ENCODE results near the gene BCAP31. TPM values are rescaled to one million over a fixed set of nuclear protein-coding genes. Genes with fewer than 3 reads are reported as not detected.
"Not testable (repeated sequence)": the region's sequence is repeated elsewhere in the genome, so short reads cannot be mapped to it uniquely, and the experiment has no call there.

BCAP31 gene
- total RNA-seq, 1 experiment from 2014 or later, result 138 TPM

- Mint-ChIP-seq H3K4me3 (no peak overlapping the region), H3K27ac (no peak overlapping the region), H3K4me1 (peaks cover 0 to 8% of the 10 kb centered on the region in 2 experiments; a peak in 2 of 4 replicates), H3K9me3 (peaks cover 46 to 77% of the 10 kb centered on the region in 2 experiments), H3K36me3 (ENCODE audit: insufficient read depth in 1 of 3, low read depth in 3 of 3) (peaks cover 24 to 64% (median 52%) of the 10 kb centered on the region in 3 experiments), H3K27me3 (ENCODE audit: low read depth) (peaks cover 1% of the 10 kb centered on the region)
- no peak for TF ChIP-seq CTCF (conservative IDR thresholded peaks at IDR 0.05)
- no peak overlapping the region for H3K4me2 ChIP-seq (ENCODE audit: insufficient read depth, insufficient read length, low read length)
- H3K9me3 ChIP-seq (ENCODE audit: control insufficient read depth, low read depth, low read length), result no peaks in the 10 kb centered on the region
- no peak overlapping the region for H2BK20ac ChIP-seq (ENCODE audit: low read depth, low read length, poor library complexity, severe bottlenecking)
- H2BK120ac ChIP-seq (ENCODE audit: low read depth, low read length, poor library complexity, severe bottlenecking), result no peak overlapping the region
- H4K8ac ChIP-seq (replicated peaks; ENCODE audit: insufficient read length, low read depth, low read length), result no peak overlapping the region
- H3K4me1 ChIP-seq (ENCODE audit: insufficient read depth, low read length), result no peaks in the 10 kb centered on the region; the same call in 1 of the 2 replicates
- no peak overlapping the region for H3K56ac ChIP-seq (ENCODE audit: insufficient read length, low read depth, low read length)
- no peak overlapping the region for H2AK5ac ChIP-seq (ENCODE audit: insufficient read length, low read length)
- no peak overlapping the region for H3K4ac ChIP-seq (ENCODE audit: low read depth, low read length)
- H3K9ac ChIP-seq (ENCODE audit: extremely low read depth, insufficient read length, low read length), result no peak overlapping the region
- DNase-seq, result no peak
- H4K5ac ChIP-seq (ENCODE audit: insufficient read length, low read depth, low read length), result no peak overlapping the region
- no peak overlapping the region for H2BK15ac ChIP-seq (ENCODE audit: low read depth, low read length)
- no peak overlapping the region for H3K18ac ChIP-seq (ENCODE audit: insufficient read length, low read depth, low read length)
- no peaks in the 10 kb centered on the region for H3K27me3 ChIP-seq (ENCODE audit: insufficient read depth, low read length)
- H3K14ac ChIP-seq (ENCODE audit: insufficient read depth, low read length), result no peak overlapping the region
- H3K79me1 ChIP-seq (ENCODE audit: insufficient read depth, low read depth, low read length, poor library complexity, severe bottlenecking), result no peaks in the 10 kb centered on the region
- no peaks in the 10 kb centered on the region for H3K23me2 ChIP-seq (ENCODE audit: insufficient read length, low read depth, low read length, poor library complexity, severe bottlenecking)
- no CpG with 5 or more reads among the region's 23 CpGs for WGBS (ENCODE audit: extremely low coverage, insufficient read length, low lambda C conversion rate)
- H2BK5ac ChIP-seq (ENCODE audit: insufficient read length, low read length), result no peak overlapping the region
- H2AFZ ChIP-seq (ENCODE audit: low read length), result no peak overlapping the region
- H4K91ac ChIP-seq (ENCODE audit: insufficient read length, low read depth, low read length), result no peak overlapping the region
- no peak overlapping the region for H2BK12ac ChIP-seq (ENCODE audit: insufficient read length, low read depth, low read length)
- no peaks in the 10 kb centered on the region for H3K79me2 ChIP-seq (ENCODE audit: insufficient read depth, low read length)
- H3T11ph ChIP-seq (ENCODE audit: low read length), result no peak overlapping the region
- no peak overlapping the region for H3K27ac ChIP-seq (ENCODE audit: insufficient read length, low read depth, low read length)
- peaks cover 2% of the 10 kb centered on the region for H4K20me1 ChIP-seq (ENCODE audit: control insufficient read depth, insufficient read depth, insufficient read length)
- H3K23ac ChIP-seq (ENCODE audit: insufficient read length, low read depth, low read length), result no peak overlapping the region
Measured at GRCh38 chrX:153694687-153695270, 29.4 kb downstream of the BCAP31 start.

GRCh38 chrX:153694256-153694655, 29.9 kb downstream of the BCAP31 start:
- not testable (repeated sequence) for H3K23ac ChIP-seq (ENCODE audit: insufficient read length, low read depth, low read length); H2BK15ac ChIP-seq (ENCODE audit: low read depth, low read length); H2AK5ac ChIP-seq (ENCODE audit: insufficient read length, low read length); H3K18ac ChIP-seq (ENCODE audit: insufficient read length, low read depth, low read length); H2BK12ac ChIP-seq (ENCODE audit: insufficient read length, low read depth, low read length); H3K27ac ChIP-seq (ENCODE audit: insufficient read length, low read depth, low read length); H3K79me1 ChIP-seq (ENCODE audit: insufficient read depth, low read depth, low read length, poor library complexity, severe bottlenecking); H3K4me1 Mint-ChIP-seq; H4K8ac ChIP-seq (replicated peaks; ENCODE audit: insufficient read length, low read depth, low read length); H3K14ac ChIP-seq (ENCODE audit: insufficient read depth, low read length); H4K20me1 ChIP-seq (ENCODE audit: control insufficient read depth, insufficient read depth, insufficient read length); H3K9ac ChIP-seq (ENCODE audit: extremely low read depth, insufficient read length, low read length); H3K27me3 Mint-ChIP-seq (ENCODE audit: low read depth); H3K9me3 ChIP-seq (ENCODE audit: control insufficient read depth, low read depth, low read length); DNase-seq; H4K5ac ChIP-seq (ENCODE audit: insufficient read length, low read depth, low read length); H3K56ac ChIP-seq (ENCODE audit: insufficient read length, low read depth, low read length); H4K91ac ChIP-seq (ENCODE audit: insufficient read length, low read depth, low read length); H3K27ac Mint-ChIP-seq; H3T11ph ChIP-seq (ENCODE audit: low read length); H3K23me2 ChIP-seq (ENCODE audit: insufficient read length, low read depth, low read length, poor library complexity, severe bottlenecking); H3K4ac ChIP-seq (ENCODE audit: low read depth, low read length); H2AFZ ChIP-seq (ENCODE audit: low read length); H2BK5ac ChIP-seq (ENCODE audit: insufficient read length, low read length); H3K4me3 Mint-ChIP-seq; H3K4me2 ChIP-seq (ENCODE audit: insufficient read depth, insufficient read length, low read length); H2BK120ac ChIP-seq (ENCODE audit: low read depth, low read length, poor library complexity, severe bottlenecking); H3K4me1 ChIP-seq (ENCODE audit: insufficient read depth, low read length); H3K79me2 ChIP-seq (ENCODE audit: insufficient read depth, low read length); H2BK20ac ChIP-seq (ENCODE audit: low read depth, low read length, poor library complexity, severe bottlenecking); H3K27me3 ChIP-seq (ENCODE audit: insufficient read depth, low read length)
- Mint-ChIP-seq H3K9me3 (peaks cover 47 to 77% of the 10 kb centered on the region in 2 experiments), H3K36me3 (ENCODE audit: insufficient read depth in 1 of 3, low read depth in 3 of 3) (peaks cover 24 to 65% (median 55%) of the 10 kb centered on the region in 3 experiments)
- WGBS (ENCODE audit: extremely low coverage, insufficient read length, low lambda C conversion rate), result no CpG with 5 or more reads among the region's 16 CpGs
